Mesendoderm (in vitro differentiated cells): ENCODE data around the gene DAPK1.

Experiments
- DNase-seq: peaks from one replicate; pipeline ENCODE4 v3.0.0; 2013
- H2AK5ac ChIP-seq: 2 replicates; pipeline ENCODE4 v1.6.1; 2013; ENCODE audit warnings: low read length, inconsistent platforms
- H2BK120ac ChIP-seq: 2 replicates; pipeline ENCODE4 v1.6.1; 2013; ENCODE audit warnings: low read depth, mild to moderate bottlenecking, low read length, moderate library complexity, mixed read lengths
- H2BK15ac ChIP-seq: replicated peaks from 2 replicates; pipeline ENCODE4 v1.6.1; 2013; ENCODE audit warnings: low read depth, mild to moderate bottlenecking, moderate library complexity
- H2BK5ac ChIP-seq: 2 replicates; pipeline ENCODE4 v1.6.1; 2013; ENCODE audit warnings: low read length, inconsistent platforms
- H3K18ac ChIP-seq: 2 replicates; pipeline ENCODE4 v1.6.1; 2013; ENCODE audit warnings: mild to moderate bottlenecking, low read length, mixed read lengths
- H3K23ac ChIP-seq: one replicate; pipeline ENCODE4 v1.6.1; 2013; ENCODE audit warnings: low read length
- H3K27ac ChIP-seq: 2 replicates; pipeline ENCODE4 v1.5.1; 2013; ENCODE audit warnings: low read depth, mild to moderate bottlenecking, inconsistent platforms, low read length, moderate library complexity
- H3K27me3 ChIP-seq: 2 replicates; pipeline ENCODE4 v1.6.1; 2013; ENCODE audit warnings: low read length, control low read depth, mild to moderate bottlenecking, inconsistent platforms; ENCODE audit not compliant: insufficient read depth, poor library complexity
- H3K36me3 ChIP-seq: 2 replicates; pipeline ENCODE4 v1.6.1; 2013; ENCODE audit warnings: low read length, inconsistent platforms; ENCODE audit not compliant: control insufficient read depth, insufficient read depth
- H3K4ac ChIP-seq: one replicate; pipeline ENCODE4 v1.6.1; 2013; ENCODE audit warnings: low read depth, mild to moderate bottlenecking, low read length, moderate library complexity
- H3K4me1 ChIP-seq: 2 replicates; pipeline ENCODE4 v1.6.1; 2013; ENCODE audit warnings: low read depth, low read length, inconsistent platforms; ENCODE audit not compliant: control insufficient read depth
- H3K4me2 ChIP-seq: 2 replicates; pipeline ENCODE4 v1.6.1; 2013; ENCODE audit warnings: low read length
- H3K4me3 ChIP-seq: 2 replicates; pipeline ENCODE4 v1.5.1; 2013; ENCODE audit warnings: mild to moderate bottlenecking, low read length
- H3K56ac ChIP-seq: one replicate; pipeline ENCODE4 v1.6.1; 2013; ENCODE audit warnings: low read length
- H3K79me1 ChIP-seq: 2 replicates; pipeline ENCODE4 v1.6.1; 2013; ENCODE audit warnings: low read length, inconsistent platforms
- H3K79me2 ChIP-seq: 2 replicates; pipeline ENCODE4 v1.6.1; 2013; ENCODE audit warnings: mild to moderate bottlenecking, low read length; ENCODE audit not compliant: control insufficient read depth, insufficient read depth
- H3K9ac ChIP-seq: 2 replicates; pipeline ENCODE4 v1.6.1; 2013; ENCODE audit warnings: low read length, inconsistent platforms
- H4K5ac ChIP-seq: one replicate; pipeline ENCODE4 v1.6.1; 2013; ENCODE audit warnings: low read length
- H4K8ac ChIP-seq: one replicate; pipeline ENCODE4 v1.6.1; 2013; ENCODE audit warnings: low read depth, mild to moderate bottlenecking, control low read depth, low read length, moderate library complexity
- WGBS: extraction: QIAGEN DNeasy Blood & Tissue Kit; methylation state at CpG from one replicate; pipeline ENCODE4 v1.1.7; 2013; ENCODE audit warnings: low lambda C conversion rate, missing lambda C conversion rate; ENCODE audit not compliant: insufficient coverage; ENCODE audit errors: extremely low coverage; 5-methylcytosine and 5-hydroxymethylcytosine counted together

The DAPK1 gene

DNA sequence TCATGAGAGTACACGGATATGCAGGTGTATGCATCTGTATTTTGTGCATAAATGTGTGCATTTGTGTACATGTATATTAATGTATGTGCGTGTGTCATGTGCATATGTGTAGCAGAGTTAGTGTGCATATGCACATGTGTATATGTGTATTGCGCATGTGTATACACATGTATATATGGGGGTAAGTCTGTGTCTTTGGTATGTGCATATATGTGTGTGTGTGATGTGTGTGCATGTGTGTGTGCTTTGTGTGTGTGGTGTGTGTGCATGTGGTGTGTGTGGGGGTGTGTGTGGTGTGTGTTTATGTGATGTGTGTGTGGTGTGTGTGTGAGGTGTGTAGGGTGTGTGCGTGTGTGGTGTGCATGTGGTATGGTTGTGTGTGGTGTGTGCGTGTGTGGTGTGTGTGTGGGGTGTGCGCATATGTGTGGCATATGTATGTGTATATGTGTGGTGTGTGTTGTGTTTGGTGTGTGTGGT lies 215.2 kb downstream of the DAPK1 start:
- Histone ChIP-seq H3K4me1 (no peaks in the 10 kb centered on the region), H3K18ac (no peak overlapping the region), H4K8ac (no peak overlapping the region), H3K4ac (no peak overlapping the region), H3K4me2 (no peak overlapping the region), H3K4me3 (no peak overlapping the region), H2BK15ac (no peak overlapping the region), H4K5ac (no peak overlapping the region), H3K9ac (no peak overlapping the region), H3K79me2 (no peaks in the 10 kb centered on the region), H3K23ac (no peak overlapping the region), H2BK5ac (no peak overlapping the region), H3K27me3 (no peaks in the 10 kb centered on the region), H3K36me3 (peaks cover 2% of the 10 kb centered on the region), H3K79me1 (no peaks in the 10 kb centered on the region), H3K27ac (no peak overlapping the region), H2AK5ac (no peak overlapping the region), H3K56ac (no peak overlapping the region), H2BK120ac (no peak overlapping the region)
- 100% methylated on average over 3 of the region's 6 CpGs for WGBS
- no peak for DNase-seq

DNA sequence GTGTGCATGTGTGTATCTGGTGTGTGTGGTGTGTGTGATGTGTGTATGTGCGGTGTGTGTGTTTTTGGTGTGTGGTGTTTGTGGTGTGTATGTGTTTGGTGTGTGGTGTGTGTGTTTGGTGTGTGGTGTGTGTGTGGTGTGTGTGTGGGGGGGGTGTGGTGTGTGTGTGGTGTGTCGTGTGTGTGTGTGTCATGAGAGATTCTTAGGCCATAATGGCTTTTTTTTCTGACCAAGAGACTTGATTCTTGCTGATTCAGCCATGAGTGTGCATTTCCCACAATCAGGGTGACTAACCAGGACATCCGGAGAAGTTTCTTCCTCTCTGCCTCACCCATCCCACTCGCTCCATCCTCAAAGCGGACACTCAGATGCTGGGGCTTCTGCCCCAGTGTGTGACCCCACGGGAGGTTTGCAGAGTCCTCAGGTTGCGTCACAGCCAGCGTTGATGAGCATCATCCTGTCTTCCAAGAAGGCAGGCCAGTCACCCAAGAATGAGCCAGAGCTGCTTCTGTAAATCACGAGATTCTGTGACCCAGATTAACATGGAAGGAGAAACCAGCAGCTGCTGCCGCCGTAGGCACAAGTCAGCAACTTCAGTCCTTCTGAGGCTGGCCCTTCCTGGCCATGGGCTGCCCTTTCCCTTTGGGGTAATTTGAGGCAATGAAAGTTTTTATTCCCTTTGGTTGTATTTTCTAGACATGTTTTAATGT lies 215.8 kb downstream of the DAPK1 start:
- Histone ChIP-seq H2BK5ac (no peak overlapping the region), H3K4me3 (no peak overlapping the region), H3K4ac (no peak overlapping the region), H3K23ac (no peak overlapping the region), H4K5ac (no peak overlapping the region), H3K27ac (no peak overlapping the region), H3K79me2 (no peaks in the 10 kb centered on the region), H3K4me1 (no peaks in the 10 kb centered on the region), H3K27me3 (no peaks in the 10 kb centered on the region), H2BK15ac (no peak overlapping the region), H3K56ac (no peak overlapping the region), H2BK120ac (no peak overlapping the region), H3K79me1 (no peaks in the 10 kb centered on the region), H2AK5ac (no peak overlapping the region), H3K18ac (no peak overlapping the region), H3K9ac (no peak overlapping the region), H3K4me2 (no peak overlapping the region), H3K36me3 (no peaks in the 10 kb centered on the region), H4K8ac (no peak overlapping the region)
- 100% methylated on average over 1 of the region's 11 CpGs for WGBS
- DNase-seq: peak; percentile 66

DNA sequence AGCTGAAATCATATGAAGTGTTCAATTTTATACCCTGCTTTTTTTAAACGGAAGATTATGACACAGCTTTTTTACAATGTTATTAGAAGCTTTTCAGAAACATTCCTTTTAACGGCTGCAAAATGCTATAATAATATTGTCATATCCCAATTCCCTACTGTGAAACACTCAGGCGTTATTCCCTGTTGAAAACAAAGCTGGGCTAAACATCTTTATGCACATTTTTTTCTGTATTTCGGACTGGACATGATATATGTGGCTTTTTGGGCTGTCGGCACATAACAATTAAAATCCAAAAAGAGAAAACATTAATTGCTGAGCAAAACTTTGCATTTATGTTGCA lies 216.3 kb downstream of the DAPK1 start:
- no peak overlapping the region for H3K27ac ChIP-seq

DNA sequence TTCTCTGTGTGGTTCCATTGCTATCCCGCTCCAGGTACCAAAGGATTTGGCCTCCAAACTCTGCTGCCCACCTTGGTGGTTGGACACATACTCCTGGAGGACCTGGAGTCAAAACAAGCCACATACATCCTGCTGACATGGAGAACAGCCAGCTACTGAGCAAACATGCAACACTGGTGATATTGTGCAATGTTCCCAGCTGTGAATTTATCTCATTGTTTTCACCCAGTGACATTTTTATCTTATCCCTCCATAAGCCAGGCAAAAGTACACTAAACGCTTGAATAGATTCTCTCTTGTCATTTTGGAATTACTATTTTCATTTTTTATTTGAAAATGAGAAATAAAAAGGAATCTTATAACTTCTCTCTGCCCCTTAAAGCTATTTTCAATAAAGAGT lies 217.2 kb downstream of the DAPK1 start:
- Histone ChIP-seq H3K27ac (no peak overlapping the region), H2AK5ac (no peak overlapping the region), H3K36me3 (no peaks in the 10 kb centered on the region), H3K23ac (no peak overlapping the region), H3K27me3 (no peaks in the 10 kb centered on the region), H3K9ac (no peak overlapping the region), H3K56ac (no peak overlapping the region), H3K4ac (no peak overlapping the region), H3K4me2 (no peak overlapping the region), H2BK120ac (no peak overlapping the region), H3K18ac (no peak overlapping the region), H3K79me2 (no peaks in the 10 kb centered on the region), H3K79me1 (no peaks in the 10 kb centered on the region), H2BK5ac (no peak overlapping the region), H4K8ac (no peak overlapping the region), H4K5ac (no peak overlapping the region), H3K4me1 (no peaks in the 10 kb centered on the region), H3K4me3 (no peak overlapping the region), H2BK15ac (no peak overlapping the region)
- DNase-seq: no peak
- WGBS: no CpG with 5 or more reads among the region's 2 CpGs

More for the DNA sequence above, 216.3 kb downstream of the DAPK1 start:
- H3K23ac ChIP-seq: no peak overlapping the region
- H3K4me1 ChIP-seq: no peaks in the 10 kb centered on the region
- no peak overlapping the region for H3K56ac ChIP-seq
- H3K36me3 ChIP-seq: no peaks in the 10 kb centered on the region
- H2BK120ac ChIP-seq: no peak overlapping the region
- no peak overlapping the region for H2AK5ac ChIP-seq
- no peaks in the 10 kb centered on the region for H3K79me2 ChIP-seq
- DNase-seq: no peak
- H3K4ac ChIP-seq: no peak overlapping the region
- no peaks in the 10 kb centered on the region for H3K27me3 ChIP-seq
- no peak overlapping the region for H3K4me3 ChIP-seq
- no peak overlapping the region for H2BK5ac ChIP-seq
- H3K9ac ChIP-seq: no peak overlapping the region
- H4K8ac ChIP-seq: no peak overlapping the region
- no peaks in the 10 kb centered on the region for H3K79me1 ChIP-seq
- H3K4me2 ChIP-seq: no peak overlapping the region
- no peak overlapping the region for H4K5ac ChIP-seq
- H3K18ac ChIP-seq: no peak overlapping the region
- H2BK15ac ChIP-seq: no peak overlapping the region
- WGBS: no CpG with 5 or more reads among the region's 5 CpGs

DNA sequence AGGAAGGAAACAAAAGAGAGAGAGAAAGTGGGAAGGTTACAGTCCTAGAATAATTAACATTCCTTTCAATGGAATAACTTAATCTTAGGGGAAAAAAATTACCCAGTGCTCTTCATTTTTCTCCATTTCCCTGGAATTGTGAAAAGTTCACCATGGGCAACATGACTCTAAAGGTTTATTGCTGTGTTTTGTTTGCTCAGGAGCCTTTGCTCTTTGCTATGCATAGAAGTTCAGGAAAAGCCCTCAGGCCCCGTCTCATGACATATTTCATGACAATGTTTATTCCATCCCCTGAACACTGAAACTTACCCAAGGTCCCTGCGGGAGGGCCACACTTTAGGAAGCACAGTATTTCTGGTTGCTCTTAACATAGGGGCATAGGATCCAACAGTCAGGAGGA lies 218.5 kb downstream of the DAPK1 start:
- Histone ChIP-seq H3K4me3 (no peak overlapping the region), H3K27me3 (no peaks in the 10 kb centered on the region)

DNA sequence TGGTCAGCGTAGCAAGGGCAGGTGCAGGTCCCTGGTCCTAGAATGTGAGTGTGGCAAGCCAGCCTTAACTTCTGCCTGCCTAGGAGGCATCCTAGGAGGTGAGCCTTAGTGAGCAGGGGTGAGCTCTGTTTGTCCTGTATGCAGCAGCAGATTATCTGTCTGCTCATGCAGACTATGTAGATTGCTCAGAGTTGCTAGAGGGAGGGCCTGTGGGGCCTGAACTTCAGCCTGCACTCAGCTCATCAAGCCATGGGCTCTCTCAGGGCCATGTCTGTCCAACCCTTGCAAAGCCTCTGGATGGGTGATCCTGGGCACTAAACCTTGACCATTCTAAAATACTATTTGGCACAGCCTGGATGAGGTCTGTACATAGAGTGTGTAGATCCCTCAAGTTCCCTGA lies 219.8 kb downstream of the DAPK1 start:
- no peaks in the 10 kb centered on the region for H3K4me1 ChIP-seq
- no peak overlapping the region for H3K4me3 ChIP-seq
- H3K56ac ChIP-seq: no peak overlapping the region
- no peaks in the 10 kb centered on the region for H3K79me2 ChIP-seq
- H3K9ac ChIP-seq: no peak overlapping the region
- no peak for DNase-seq
- WGBS: no CpG with 5 or more reads among the region's 1 CpG
- no peaks in the 10 kb centered on the region for H3K27me3 ChIP-seq
- no peak overlapping the region for H2BK15ac ChIP-seq
- no peak overlapping the region for H3K23ac ChIP-seq
- no peak overlapping the region for H3K18ac ChIP-seq
- H4K8ac ChIP-seq: no peak overlapping the region
- H3K36me3 ChIP-seq: no peaks in the 10 kb centered on the region
- no peak overlapping the region for H3K4me2 ChIP-seq
- H3K79me1 ChIP-seq: no peaks in the 10 kb centered on the region
- H4K5ac ChIP-seq: no peak overlapping the region
- H2BK120ac ChIP-seq: no peak overlapping the region
- no peak overlapping the region for H3K27ac ChIP-seq
- no peak overlapping the region for H3K4ac ChIP-seq
- H2BK5ac ChIP-seq: no peak overlapping the region
- no peak overlapping the region for H2AK5ac ChIP-seq

More for the DNA sequence above, 218.5 kb downstream of the DAPK1 start:
- H3K4me2 ChIP-seq: no peak overlapping the region
- no peak overlapping the region for H3K27ac ChIP-seq
- H2BK15ac ChIP-seq: no peak overlapping the region
- WGBS: no CpG with 5 or more reads among the region's 2 CpGs
- H3K4ac ChIP-seq: no peak overlapping the region
- H3K56ac ChIP-seq: no peak overlapping the region
- H2BK120ac ChIP-seq: no peak overlapping the region
- no peak overlapping the region for H3K9ac ChIP-seq
- no peak overlapping the region for H2BK5ac ChIP-seq
- no peaks in the 10 kb centered on the region for H3K79me2 ChIP-seq
- DNase-seq: no peak
- no peak overlapping the region for H4K5ac ChIP-seq
- no peak overlapping the region for H3K18ac ChIP-seq
- no peak overlapping the region for H3K23ac ChIP-seq
- H3K4me1 ChIP-seq: no peaks in the 10 kb centered on the region
- no peak overlapping the region for H2AK5ac ChIP-seq
- no peaks in the 10 kb centered on the region for H3K79me1 ChIP-seq
- H4K8ac ChIP-seq: no peak overlapping the region
- H3K36me3 ChIP-seq: no peaks in the 10 kb centered on the region
